HG02763 (cell line): ENCODE results near the gene TCF19.
"Not testable (repeated sequence)": the region's sequence is repeated elsewhere in the genome, so short reads cannot be mapped to it uniquely, and the experiment has no call there.

Experiments
- ATAC-seq: cut with Tn5 transposase; IDR thresholded peaks from one replicate; pipeline ENCODE4 v1.9.1; 2021; ENCODE audit warnings: mild to moderate bottlenecking, moderate library complexity; ENCODE audit not compliant: unreplicated experiment

Gene TCF19

DNA sequence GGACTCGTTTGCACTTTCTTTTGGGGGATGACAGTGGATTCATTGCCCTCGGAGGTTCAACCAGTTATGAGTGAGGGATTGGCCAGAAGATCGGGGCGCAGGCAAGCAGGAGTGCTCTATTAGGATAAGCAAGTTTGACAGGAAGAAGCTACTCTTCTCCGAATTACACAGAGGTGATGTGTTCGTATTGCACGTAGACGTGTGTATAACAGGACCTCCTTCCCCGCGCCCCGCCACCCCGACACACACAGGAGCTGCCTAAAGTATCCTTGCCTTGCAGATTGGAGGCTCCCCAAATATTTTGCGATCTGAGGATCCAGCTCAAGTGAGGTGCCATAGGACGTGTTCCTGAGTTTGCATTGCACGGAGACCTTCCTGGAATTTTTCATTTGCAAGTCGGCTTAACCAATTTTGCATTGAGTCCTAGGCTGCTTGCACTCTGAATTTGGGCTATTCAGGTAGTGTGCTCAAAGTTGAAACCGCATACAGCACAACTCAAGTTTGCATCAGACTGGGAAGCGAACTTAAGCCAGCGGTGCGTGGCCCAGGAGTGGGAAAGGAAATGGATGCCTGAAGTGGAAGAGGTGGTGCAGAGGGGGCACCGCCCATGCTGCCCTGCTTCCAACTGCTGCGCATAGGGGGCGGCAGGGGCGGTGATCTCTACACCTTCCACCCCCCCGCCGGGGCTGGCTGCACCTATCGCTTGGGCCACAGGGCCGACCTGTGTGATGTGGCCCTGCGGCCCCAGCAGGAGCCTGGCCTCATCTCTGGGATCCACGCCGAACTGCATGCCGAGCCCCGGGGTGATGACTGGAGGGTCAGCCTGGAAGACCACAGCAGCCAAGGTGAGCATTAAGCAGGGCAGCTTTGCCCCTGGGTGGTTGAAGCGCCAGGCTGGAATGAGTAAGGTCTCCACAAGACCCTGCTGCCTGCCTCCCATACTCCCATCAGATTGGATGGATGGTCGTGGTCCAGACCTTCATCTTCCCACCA lies 770 bp downstream of the TCF19 start:
- no peak for ATAC-seq

DNA sequence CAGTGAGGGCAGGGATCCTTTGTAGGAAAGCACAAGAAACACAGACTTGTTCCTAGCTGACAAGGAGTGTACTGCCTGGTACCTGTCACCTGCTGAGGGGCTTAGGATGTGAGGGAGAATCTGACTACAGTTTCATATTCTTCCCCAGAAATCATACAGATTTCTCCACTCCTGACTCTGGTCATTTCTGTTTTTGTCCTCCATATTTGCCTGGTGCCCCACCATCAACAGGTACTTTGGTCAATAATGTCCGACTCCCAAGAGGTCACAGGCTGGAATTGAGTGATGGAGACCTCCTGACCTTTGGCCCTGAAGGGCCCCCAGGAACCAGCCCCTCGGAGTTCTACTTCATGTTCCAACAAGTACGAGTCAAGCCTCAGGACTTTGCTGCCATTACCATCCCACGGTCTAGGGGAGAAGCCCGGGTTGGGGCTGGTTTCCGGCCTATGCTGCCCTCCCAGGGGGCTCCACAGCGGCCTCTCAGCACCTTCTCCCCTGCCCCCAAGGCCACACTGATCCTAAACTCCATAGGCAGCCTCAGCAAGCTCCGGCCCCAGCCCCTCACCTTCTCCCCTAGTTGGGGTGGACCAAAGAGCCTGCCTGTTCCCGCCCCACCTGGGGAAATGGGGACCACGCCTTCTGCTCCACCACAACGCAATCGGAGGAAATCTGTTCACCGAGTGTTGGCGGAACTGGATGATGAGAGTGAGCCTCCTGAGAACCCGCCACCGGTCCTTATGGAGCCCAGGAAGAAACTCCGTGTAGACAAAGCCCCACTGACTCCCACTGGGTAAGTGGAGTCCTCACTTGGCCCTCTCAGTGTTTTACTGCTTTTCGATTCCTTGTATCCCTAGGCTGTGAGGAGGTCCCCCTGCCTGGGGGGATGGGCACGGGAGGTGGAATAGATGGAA lies 3.1 kb downstream of the TCF19 start:
- no peak for ATAC-seq

DNA sequence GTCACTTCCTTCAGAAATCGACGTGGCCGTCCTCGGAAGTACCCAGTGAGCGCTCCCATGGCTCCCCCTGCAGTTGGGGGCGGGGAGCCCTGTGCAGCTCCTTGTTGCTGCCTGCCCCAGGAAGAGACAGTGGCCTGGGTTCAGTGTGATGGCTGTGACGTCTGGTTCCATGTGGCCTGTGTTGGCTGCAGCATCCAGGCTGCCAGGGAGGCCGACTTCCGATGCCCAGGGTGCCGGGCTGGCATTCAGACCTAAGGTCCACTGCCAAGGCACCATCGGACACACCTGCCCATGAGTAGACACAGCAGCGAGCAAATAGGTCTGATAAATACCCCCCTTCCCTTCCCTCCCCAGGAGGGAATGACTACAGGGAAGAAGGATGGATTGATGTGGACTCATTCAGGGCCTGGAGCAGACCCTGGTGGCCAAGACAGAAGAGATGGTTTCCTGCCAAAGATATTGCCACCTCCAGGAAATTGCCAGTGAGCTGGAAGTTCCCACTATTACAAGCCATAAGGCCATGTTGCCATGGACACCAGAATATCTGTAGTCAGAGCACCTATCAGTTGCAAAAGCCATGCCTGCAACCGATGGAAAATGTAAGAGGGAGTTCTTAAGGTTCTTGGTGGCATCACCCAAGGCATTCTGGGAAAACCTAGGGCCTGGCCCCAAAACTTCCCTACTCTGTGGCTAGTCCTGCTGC lies 4.2 kb downstream of the TCF19 start:
- ATAC-seq = no peak

DNA sequence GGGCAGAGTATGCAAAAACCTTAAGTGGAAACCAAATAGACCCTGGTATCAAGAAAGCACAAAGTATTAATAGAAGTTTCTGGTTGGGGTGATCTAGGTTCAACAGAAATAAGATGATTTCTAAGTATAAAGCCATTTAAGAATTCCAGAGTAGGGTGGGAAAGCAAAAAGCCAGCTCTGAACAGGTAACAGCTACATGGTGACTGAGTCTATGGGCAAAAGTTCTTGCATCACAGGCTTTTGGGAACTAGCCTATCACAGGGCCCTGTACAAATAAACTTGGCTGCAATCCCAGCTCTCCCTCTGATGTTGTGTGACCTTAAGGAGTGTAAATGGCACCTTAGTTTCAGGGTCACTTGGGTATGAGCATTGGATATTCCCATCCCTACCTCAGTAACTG lies 5.5 kb downstream of the TCF19 start:
- ATAC-seq = no peak

DNA sequence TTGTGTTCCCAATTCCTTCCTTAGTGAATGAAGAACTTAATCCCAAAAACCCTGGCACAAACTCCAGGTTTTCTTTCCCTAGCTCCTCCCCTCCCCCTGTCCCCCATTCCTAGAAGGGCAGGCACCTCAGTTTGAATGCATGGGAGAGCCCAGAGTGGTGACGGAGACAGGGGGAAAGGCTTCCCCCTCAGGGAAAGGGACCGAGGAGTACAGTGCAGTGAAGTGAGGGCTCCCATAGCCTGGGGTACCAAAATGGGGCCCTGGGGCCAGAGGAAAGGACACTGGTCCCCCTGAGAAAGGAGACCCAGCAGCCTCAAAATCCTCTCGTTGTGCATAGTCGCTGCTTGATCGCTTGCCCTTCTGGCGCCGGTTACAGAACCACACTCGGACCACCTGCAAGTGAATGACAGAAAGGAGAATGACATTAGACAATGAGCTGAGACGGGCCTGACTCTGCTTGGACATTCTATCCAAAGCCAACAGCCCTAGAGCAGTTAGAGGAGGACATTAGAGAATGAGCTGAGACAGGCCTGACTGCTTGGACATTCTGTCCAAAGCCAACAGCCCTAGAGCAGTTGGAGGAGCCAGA lies 6.2 kb downstream of the TCF19 start:
- not testable (repeated sequence) for ATAC-seq

DNA sequence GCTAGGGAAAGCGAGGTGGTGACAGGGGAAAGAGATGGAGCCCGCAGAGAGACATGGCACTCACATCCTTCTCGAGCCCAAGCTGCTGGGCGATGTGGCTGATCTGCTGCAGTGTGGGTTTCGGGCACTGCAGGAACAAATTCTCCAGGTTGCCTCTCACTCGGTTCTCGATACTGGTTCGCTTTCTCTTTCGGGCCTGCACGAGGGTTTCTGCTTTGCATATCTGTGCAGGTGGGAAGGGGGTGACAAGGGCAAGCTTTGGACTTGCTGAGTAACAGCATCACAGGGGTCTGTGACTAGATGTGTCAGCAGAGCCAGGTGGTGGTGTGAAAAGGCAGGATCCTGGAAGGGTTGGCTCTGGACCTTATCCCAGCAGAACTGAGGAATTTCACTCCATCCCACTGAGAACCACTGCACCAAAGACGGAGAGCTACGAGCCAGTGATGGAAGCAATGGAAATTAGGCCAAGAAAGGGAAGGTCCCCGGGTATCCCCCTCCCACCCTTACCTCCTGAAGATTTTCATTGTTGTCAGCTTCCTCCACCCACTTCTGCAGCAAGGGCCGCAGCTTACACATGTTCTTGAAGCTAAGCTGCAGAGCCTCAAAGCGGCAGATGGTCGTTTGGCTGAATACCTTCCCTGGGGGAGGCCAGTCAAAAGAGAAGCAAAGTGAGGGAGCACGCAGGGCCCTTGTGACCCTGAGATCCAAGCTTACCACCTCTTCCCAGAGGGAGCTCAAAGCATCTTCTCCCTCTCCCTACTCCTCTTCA lies 6.9 kb downstream of the TCF19 start:
- peak; percentile 52 for ATAC-seq

DNA sequence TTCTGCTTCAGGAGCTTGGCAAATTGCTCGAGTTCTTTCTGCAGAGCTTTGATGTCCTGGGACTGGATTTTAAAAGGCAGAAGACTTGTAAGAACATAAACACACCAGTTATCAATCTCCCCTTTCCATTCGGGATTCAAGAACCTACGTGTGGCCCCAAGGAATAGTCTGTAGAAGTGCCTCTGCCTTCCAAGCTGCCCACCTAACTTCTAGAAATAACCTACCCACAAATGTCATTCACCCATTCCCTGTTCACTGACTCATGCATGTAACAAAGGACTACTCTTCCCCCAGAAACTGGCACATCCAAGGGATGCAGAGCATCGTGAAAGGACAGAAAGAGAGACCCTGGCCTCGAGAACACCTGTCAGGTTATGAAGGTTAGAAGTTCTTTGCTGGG lies 7.6 kb downstream of the TCF19 start:
- ATAC-seq = no peak

DNA sequence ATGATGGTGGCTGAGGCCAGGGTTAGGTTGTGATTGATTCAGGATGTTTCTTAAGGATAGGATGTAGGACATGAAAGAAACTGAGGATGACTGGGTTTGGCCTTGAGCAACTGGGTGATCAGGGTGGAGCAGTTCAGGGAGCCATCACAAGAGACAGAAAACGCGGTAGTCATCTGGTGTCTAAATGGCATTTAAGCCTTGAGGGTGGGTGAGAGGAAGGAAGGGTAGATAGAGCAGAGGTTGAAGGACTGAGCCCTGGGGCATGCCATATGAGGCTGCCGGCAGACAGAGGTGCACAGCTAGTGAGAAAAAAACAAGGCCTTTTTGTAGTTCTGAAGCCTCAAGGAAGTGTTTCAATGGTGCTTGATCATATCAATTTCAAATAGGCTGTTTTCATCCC lies 10.2 kb downstream of the TCF19 start:
- ATAC-seq = no peak

DNA sequence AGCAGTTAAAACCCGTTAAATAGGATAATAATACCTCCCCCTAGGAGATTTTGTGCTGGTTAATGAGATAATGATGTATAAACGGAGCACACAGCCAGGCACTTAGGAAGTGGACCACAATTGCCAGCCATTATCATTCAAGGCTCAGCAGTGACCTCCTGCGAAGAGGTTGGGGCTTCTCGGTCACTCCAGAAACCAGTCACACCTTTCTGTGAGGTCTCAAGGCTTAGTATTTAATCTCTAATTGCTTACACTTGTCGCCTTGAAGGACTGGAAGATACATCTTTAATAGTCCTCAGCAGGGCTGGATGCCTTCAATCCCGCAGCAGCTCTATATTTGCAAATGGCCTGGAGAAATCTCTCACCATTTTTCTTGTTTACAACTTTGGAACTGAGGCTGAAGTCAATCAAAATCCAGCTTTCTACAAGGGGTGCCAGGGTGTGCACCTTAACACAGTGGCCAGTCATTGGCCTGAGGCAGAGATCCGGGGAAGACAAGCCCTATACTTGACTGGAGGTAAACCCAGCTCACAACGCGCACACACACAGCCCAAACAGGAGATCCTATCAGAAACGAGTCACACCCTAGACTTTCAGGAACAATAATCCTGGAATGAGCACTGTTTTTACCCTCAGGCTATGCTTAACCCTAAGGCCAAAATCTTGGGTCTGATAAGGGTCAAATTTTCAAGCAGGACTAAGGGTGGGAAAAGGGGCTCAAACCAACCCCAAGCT lies 10.9 kb downstream of the TCF19 start:
- ATAC-seq = no peak

DNA sequence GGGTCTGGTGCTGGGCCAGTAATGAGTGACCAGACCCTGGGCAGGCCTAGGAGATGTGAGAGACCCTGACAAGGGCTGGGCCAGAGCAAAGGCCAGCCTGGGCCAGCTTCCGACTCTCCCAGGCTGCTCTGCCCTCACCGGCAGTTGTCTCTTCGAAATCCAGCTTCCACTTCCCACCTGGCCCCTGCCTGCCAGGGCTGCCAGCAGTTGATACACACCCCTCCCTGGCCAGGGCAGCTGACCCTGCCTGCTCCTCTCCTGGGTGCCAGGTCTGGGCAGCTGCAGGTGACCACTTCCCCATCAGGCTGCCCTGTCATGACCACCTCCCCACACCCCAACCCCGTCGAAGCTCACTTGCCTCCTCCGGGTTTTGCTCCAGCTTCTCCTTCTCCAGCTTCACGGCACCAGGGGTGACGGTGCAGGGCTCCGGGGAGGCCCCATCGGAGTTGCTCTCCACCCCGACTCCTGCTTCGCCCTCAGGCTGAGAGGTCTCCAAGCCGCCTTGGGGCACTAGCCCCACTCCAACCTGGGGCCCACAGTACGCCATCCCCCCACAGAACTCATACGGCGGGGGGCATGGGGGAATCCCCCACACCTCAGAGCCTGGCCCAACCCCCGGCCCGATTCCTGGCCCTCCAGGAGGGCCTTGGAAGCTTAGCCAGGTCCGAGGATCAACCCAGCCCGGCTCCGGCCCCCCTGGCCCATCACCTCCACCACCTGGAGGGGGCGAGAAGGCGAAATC lies 11.6 kb downstream of the TCF19 start:
- not testable (repeated sequence) for ATAC-seq

DNA sequence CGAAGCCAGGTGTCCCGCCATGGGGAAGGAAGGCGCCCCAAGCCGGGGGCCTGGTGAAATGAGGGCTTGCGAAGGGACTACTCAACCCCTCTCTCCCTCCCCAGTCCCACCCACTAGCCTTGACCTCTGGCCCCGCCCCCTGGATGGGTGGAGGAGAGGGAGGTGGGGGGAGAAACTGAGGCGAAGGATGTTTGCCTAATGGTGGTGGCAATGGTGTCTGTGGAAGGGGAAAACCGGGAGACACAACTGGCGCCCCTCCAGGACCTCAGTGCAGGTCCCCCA lies 12.2 kb downstream of the TCF19 start, which contains the start of gene POU5F1:
Gene POU5F1 (minus strand): TSS at position 83 of the 282 bp plus-strand sequence. CDS start 62 bp downstream, at position 21.
- ATAC-seq = no peak

DNA sequence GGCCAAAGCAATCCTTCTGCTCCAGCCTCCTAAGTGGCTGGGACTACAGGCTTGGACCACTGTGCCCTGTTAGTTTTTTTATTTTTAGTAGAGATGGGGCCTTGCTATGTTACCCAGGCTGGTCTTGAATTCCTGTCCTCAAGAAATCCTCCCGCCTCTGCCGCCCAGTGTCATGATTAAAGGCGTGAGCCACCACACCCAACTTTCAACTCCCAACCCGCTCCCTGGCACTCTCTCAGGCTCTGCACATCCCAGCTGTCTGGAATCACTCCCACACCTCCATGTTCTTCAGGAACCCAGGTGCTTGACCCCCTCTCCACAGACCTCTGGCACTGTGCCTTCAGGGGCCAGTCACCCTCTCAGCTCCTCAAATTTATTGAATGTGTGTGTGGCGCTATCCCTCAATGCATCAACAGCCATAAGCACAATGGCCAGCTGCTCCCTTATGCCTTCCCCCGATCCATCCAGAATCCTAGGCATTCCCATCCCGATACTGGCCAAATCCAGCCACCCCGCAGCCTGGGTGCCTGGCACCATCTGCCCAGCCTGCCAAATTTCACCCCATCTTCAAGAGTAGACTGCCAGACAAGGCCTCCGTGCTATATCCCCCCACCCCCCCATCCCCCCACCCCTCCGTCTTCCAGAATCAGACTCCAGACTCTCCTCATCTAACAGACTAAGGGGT lies 12.7 kb downstream of the TCF19 start:
- ATAC-seq = no peak

DNA sequence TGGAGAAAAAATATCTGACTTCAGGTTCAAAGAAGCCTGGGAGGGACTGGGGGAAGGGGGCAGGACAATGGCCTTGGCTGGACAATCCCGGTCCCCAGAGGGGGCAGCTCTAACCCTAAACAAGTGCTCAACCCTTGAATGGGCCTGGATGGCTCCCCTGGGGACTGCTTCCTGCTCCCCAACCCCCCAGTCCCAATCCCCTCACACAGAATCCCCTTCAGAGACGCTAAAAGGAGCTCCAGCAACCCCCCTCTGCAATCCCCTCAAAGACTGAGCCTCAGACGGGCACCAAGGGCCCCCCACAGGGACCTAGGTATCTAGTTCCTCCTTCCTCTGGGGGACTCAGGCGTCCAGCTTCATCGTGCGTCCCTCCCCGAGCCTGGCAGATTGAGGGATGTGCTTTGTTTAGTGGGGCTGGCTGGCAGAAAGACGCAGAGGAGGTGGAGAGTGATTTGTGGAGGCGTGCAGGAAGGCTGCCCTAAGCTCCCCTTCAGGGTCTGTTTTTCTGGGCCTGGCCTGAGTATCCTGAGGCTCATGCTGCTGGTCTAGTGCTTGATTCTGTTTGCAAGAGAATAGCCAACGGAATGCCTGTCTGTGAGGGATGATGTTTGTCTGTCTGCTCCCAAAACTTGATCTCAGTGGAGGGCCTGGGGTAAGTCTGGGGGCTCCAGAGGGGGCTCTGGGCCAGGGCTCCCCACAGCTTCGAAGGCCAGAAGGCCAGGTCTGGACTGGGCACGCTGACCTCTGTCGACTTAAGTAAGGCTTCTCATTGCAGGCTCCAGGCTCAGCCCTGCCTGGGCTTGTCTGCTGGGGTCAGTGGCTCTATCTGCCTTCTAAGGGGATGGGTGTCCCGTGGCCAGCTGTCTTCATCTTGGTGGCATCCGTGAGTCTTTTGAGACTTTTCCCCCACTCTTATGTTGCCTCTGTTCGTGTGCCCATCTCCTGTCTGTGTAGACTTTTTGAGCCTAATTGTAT lies 13.8 kb downstream of the TCF19 start:
- no peak for ATAC-seq

DNA sequence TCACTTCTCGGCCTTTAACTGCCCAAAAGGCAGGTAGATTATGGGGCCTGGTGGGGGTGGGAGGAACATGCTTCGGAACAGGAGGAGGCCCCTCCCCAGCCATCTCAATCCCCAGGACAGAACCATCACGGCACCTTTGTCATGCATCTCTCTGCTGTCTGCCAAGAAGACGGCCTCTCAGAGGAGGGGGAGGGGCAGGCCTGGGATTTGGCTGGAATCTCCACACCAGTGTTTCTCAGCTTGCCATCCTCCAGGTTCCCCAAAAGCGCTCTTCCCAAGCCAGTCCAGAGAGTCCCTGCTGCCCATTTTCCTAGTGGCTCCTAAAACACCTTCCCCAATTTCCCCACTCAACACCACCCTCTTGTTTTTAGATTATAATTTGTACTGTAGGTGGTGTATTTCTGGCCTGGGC lies 14.6 kb downstream of the TCF19 start:
- no peak for ATAC-seq

DNA sequence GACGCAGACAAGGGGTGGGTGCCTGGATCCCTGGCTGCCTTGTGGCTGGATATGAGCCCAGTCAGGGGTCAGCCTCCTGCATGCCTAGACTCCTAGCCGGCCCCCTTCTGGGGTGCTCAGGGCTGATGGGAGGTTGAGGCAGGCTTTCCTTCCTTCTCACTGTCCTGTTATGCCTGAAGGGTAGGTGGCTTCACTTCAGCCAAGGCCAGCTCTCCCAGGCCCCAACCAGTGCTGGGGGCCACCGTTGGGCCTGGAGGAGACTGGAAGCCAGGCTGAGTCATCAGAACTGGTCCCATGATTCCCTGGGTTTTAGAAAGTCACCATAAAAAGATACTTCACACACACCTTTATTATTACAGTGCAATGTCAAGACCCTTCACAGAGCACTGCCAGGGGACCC lies 15.0 kb downstream of the TCF19 start:
- no peak for ATAC-seq

DNA sequence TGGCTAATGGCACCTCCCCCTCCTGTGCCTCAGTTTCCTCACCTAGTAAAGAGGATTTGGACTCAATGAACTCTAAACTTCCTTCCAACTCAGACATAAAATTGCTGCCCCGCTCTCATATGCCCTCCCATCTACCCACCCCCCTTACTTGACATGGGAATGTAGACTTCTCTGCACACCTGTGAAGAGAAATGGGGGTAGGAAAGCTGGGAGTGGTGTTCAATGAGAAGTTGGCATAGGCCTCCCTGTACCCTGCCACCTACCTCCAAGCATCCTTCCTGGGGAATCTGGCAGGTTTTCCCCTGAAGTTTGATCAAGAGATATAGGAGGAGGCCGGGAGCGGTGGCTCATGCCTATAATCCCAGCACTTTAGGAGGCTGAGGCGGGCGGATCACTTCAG lies 16.0 kb downstream of the TCF19 start:
- no peak for ATAC-seq

DNA sequence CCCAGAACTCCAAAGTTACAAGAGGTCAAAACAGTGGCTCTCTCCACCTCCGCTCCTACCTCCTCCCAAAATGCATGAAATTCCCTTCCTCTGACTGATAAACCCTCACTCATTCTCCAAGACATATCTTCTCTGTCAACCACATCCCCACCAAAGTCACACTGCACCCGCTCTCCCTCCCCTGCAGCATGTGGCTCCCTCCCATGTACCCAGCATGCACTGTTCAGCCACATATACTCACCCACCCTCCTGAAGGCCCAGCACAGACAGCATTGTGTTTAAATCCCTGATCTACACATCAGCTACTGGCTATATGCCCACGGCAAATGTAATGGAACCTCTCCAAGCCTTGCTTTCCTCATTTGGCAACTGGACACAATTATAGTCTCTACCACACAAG lies 17.6 kb downstream of the TCF19 start:
- ATAC-seq = no peak
